ENCODE measurements around the gene BYSL. TPM values are rescaled to one million over a fixed set of nuclear protein-coding genes. Genes with fewer than 3 reads are reported as not detected.

BYSL gene
- total and polyA plus RNA-seq, 9 of the 15 experiments (the other 6 are each of a cell fraction or from before 2014, with no cell fraction given) = 22.2 to 92.3 (median 53.4) TPM

GRCh38 chr6:41894366-41895299 lies 26.7 kb upstream of the BYSL start (continued):
- TF ChIP-seq TCF7 (IDR thresholded peaks at IDR 0.05; ENCODE audit: borderline replicate concordance) = no peak
- TF ChIP-seq DPF2 (IDR thresholded peaks at IDR 0.05) = 0 out of 2 replicates have a peak, but pooled peaks have one; percentile 44
- peak; percentile 33; the same call in 1 of the 2 replicates for TF ChIP-seq BCOR (IDR thresholded peaks at IDR 0.05)
- 0 out of 2 replicates have a peak, but pooled peaks have one; percentile 10 for TF ChIP-seq ARID1B (IDR thresholded peaks at IDR 0.05)
- no peak for TF ChIP-seq ZNF584 (CRISPR knock-in tag; IDR thresholded peaks at IDR 0.05; ENCODE audit: low read depth)
- 0 out of 2 replicates have a peak, but pooled peaks have one; percentile 24 for TF ChIP-seq MYNN (IDR thresholded peaks at IDR 0.05)
- no peak for TF ChIP-seq MYNN (CRISPR knock-in tag; IDR thresholded peaks at IDR 0.05)
- peak in 1 of 2 experiments; percentile 59; a peak in 2 of 4 replicates for TF ChIP-seq HDAC1 (IDR thresholded peaks at IDR 0.05)
- TF ChIP-seq PHF8 (IDR thresholded peaks at IDR 0.05; ENCODE audit: borderline replicate concordance, low read length) = peak; percentile 22; the same call in 1 of the 2 replicates
- TF ChIP-seq ARHGAP35 (IDR thresholded peaks at IDR 0.05; ENCODE audit: partially characterized antibody) = peak; percentile 7
- TF ChIP-seq KDM2B (CRISPR knock-in tag; IDR thresholded peaks at IDR 0.05) = 0 out of 2 replicates have a peak, but pooled peaks have one; percentile 48
- TF ChIP-seq, protein P1, sequence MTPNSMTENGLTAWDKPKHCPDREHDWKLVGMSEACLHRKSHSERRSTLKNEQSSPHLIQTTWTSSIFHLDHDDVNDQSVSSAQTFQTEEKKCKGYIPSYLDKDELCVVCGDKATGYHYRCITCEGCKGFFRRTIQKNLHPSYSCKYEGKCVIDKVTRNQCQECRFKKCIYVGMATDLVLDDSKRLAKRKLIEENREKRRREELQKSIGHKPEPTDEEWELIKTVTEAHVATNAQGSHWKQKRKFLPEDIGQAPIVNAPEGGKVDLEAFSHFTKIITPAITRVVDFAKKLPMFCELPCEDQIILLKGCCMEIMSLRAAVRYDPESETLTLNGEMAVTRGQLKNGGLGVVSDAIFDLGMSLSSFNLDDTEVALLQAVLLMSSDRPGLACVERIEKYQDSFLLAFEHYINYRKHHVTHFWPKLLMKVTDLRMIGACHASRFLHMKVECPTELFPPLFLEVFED (CRISPR knock-in tag; conservative IDR thresholded peaks at IDR 0.05) = peak; percentile 52; the same call in 1 of the 2 replicates
- TF ChIP-seq RAD21 (CRISPR knock-in tag; conservative IDR thresholded peaks at IDR 0.05 in 1 of 2, IDR thresholded peaks at IDR 0.05 in 1 of 2) = 0 out of 4 replicates have a peak, but pooled peaks of 1 of the 2 experiments have one; percentile 12
- TF ChIP-seq MTA2 (IDR thresholded peaks at IDR 0.05; ENCODE audit: low read depth) = peak; percentile 46; the same call in 1 of the 2 replicates
- TF ChIP-seq MCM5 (IDR thresholded peaks at IDR 0.05; ENCODE audit: low read depth) = 0 out of 2 replicates have a peak, but pooled peaks have one; percentile 16
- TF ChIP-seq ZNF398 (CRISPR knock-in tag; IDR thresholded peaks at IDR 0.05) = no peak
- TF ChIP-seq SMARCE1 (IDR thresholded peaks at IDR 0.05) = peak; percentile 53
- TF ChIP-seq, protein P2, sequence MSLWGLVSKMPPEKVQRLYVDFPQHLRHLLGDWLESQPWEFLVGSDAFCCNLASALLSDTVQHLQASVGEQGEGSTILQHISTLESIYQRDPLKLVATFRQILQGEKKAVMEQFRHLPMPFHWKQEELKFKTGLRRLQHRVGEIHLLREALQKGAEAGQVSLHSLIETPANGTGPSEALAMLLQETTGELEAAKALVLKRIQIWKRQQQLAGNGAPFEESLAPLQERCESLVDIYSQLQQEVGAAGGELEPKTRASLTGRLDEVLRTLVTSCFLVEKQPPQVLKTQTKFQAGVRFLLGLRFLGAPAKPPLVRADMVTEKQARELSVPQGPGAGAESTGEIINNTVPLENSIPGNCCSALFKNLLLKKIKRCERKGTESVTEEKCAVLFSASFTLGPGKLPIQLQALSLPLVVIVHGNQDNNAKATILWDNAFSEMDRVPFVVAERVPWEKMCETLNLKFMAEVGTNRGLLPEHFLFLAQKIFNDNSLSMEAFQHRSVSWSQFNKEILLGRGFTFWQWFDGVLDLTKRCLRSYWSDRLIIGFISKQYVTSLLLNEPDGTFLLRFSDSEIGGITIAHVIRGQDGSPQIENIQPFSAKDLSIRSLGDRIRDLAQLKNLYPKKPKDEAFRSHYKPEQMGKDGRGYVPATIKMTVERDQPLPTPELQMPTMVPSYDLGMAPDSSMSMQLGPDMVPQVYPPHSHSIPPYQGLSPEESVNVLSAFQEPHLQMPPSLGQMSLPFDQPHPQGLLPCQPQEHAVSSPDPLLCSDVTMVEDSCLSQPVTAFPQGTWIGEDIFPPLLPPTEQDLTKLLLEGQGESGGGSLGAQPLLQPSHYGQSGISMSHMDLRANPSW (CRISPR knock-in tag; IDR thresholded peaks at IDR 0.05) = no peak
- TF ChIP-seq TOE1 (IDR thresholded peaks at IDR 0.05; ENCODE audit: borderline replicate concordance) = peak; percentile 39; the same call in 1 of the 2 replicates
- no peak for TF ChIP-seq TOE1 (CRISPR knock-in tag; IDR thresholded peaks at IDR 0.05; ENCODE audit: borderline replicate concordance, low read depth)
- no peak for TF ChIP-seq KLF16 (IDR thresholded peaks at IDR 0.05)
- peak; percentile 39; the same call in 1 of the 2 replicates for TF ChIP-seq EHMT2 (IDR thresholded peaks at IDR 0.05)
- peak; percentile 38; the same call in 1 of the 2 replicates for TF ChIP-seq ARID2 (IDR thresholded peaks at IDR 0.05)
